ENCODE measurements around the gene CTSZ.

Gene CTSZ

DNA sequence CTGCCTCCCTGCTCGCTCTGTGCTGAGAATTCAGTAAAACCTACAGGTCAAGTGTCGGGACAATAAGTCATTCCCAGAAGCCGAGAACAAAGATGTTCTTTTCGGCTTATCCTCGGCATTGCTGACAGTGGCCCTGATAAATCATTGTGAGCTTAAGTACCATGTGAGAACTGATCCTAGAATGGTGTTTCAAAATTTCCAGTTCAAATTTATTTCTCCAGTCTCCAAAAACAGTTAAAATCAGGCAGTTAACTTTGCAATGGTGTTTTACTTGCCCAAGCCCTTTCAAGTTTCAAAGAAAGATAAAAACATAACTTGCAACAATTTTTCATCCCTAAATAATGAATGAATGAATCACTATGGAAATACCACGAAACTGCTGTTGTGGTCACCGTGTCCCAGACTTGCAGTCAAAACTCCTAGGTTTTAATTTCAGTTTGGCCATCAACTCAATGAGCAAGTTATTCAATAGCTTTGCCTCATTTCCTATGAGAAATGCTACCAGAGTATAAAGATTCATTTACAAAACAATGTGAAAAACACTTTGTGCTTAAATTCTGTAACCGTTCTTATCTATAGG is 20.8 kb upstream of the CTSZ start:
- ChIA-PET CTCF (interaction anchor here (0.6 to 0.9 kb wide), 2 partner anchors 18 to 69 kb away, joined by 3 read pairs; no protein-coding TSS in a partner anchor), POLR2A (ENCODE audit: low non-redundant PET) (no interaction called here)
- DNase-seq (ENCODE audit: low spot score), result no peak
- no peak for TF ChIP-seq CTCF (conservative IDR thresholded peaks at IDR 0.05; ENCODE audit: low read depth)
- no peak overlapping the region for H3K27ac ChIP-seq

- POLR2A ChIA-PET (ENCODE audit: low non-redundant PET), result no interaction called here
- CTCF ChIA-PET, result interaction anchor here (0.6 kb wide), 1 partner anchor 70 kb away, joined by 3 read pairs; no protein-coding TSS in a partner anchor
- no peak overlapping the region for H3K27ac ChIP-seq
- no peak for DNase-seq (ENCODE audit: low spot score)
- TF ChIP-seq CTCF (conservative IDR thresholded peaks at IDR 0.05; ENCODE audit: low read depth), result no peak
These were observed 20.1 kb upstream of the CTSZ start for GRCh38 chr20:59026904-59027740.

DNA sequence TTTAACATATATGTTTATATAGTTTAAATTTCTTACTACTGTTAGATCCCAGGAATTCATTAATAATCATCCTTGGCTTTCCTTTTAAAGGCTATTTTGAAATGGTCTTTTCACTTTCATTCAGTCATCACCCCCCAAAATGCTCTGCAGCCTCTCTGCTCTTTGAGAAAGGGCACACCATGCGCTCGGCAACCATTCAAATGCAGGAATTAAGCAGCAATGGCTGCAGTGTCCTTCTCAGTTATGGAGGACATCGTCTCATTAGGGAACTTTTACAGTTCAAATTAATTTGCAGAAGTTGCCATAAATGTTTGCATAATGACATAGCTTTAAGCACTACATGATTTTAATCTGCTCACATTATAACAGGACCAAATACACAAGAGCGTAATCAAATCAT is 18.5 kb upstream of the CTSZ start:
- no peak for TF ChIP-seq CTCF (conservative IDR thresholded peaks at IDR 0.05; ENCODE audit: low read depth)

GRCh38 chr20:59025086-59025485 is 18.0 kb upstream of the CTSZ start:
- POLR2A ChIA-PET (ENCODE audit: low non-redundant PET), result no interaction called here
- no peak for DNase-seq (ENCODE audit: low spot score)
- no peak for TF ChIP-seq CTCF (conservative IDR thresholded peaks at IDR 0.05; ENCODE audit: low read depth)
- no peak overlapping the region for H3K27ac ChIP-seq
- CTCF ChIA-PET, result interaction anchor here (0.5 to 0.7 kb wide), 2 partner anchors 9 to 70 kb away, joined by 5 to 6 read pairs; no protein-coding TSS in a partner anchor

More for the DNA sequence above, 18.5 kb upstream of the CTSZ start:
- H3K27ac ChIP-seq, result no peak overlapping the region
- POLR2A ChIA-PET (ENCODE audit: low non-redundant PET), result no interaction called here
- no peak for DNase-seq (ENCODE audit: low spot score)
- CTCF ChIA-PET, result interaction anchor here (0.5 to 0.7 kb wide), 2 partner anchors 10 to 70 kb away, joined by 5 to 6 read pairs; no protein-coding TSS in a partner anchor

- ChIA-PET POLR2A (ENCODE audit: low non-redundant PET) (interaction anchor here (0.6 kb wide), 1 partner anchor 43 kb away, joined by 3 read pairs; no protein-coding TSS in a partner anchor), CTCF (interaction anchor here (0.5 to 0.6 kb wide), 2 partner anchors 119 to 1581 kb away, joined by 3 read pairs; no protein-coding TSS in a partner anchor)
- TF ChIP-seq CTCF (conservative IDR thresholded peaks at IDR 0.05; ENCODE audit: low read depth), result no peak
- H3K27ac ChIP-seq, result peak overlapping the region; percentile 20
- no peak for DNase-seq (ENCODE audit: low spot score)
These were observed 17.1 kb upstream of the CTSZ start for GRCh38 chr20:59024111-59024530.

- no peak for DNase-seq (ENCODE audit: low spot score)
- H3K27ac ChIP-seq, result peak overlapping the region; percentile 20
- POLR2A ChIA-PET (ENCODE audit: low non-redundant PET), result interaction anchor here (0.6 kb wide), 1 partner anchor 44 kb away, joined by 3 read pairs; no protein-coding TSS in a partner anchor
- CTCF ChIA-PET, result interaction anchor here (0.5 to 0.6 kb wide), 2 partner anchors 164 to 1580 kb away, joined by 3 to 5 read pairs; no protein-coding TSS in a partner anchor
- TF ChIP-seq CTCF (conservative IDR thresholded peaks at IDR 0.05; ENCODE audit: low read depth), result no peak
These were observed 16.6 kb upstream of the CTSZ start for GRCh38 chr20:59023616-59024015.
